GM21619 (cell line): ENCODE data around the gene PDGFRB.

Experiments
- ATAC-seq: cut with Tn5 transposase; IDR thresholded peaks from one replicate; pipeline ENCODE4 v1.9.1; 2021; ENCODE audit not compliant: unreplicated experiment

Gene PDGFRB

GRCh38 chr5:150118561-150119229 is 37.0 kb downstream of the PDGFRB start:
- ATAC-seq, result no peak

GRCh38 chr5:150117945-150118560 is 37.6 kb downstream of the PDGFRB start:
- ATAC-seq, result no peak

GRCh38 chr5:150116667-150117400 is 38.8 kb downstream of the PDGFRB start:
- ATAC-seq, result no peak

- no peak for ATAC-seq
These were observed 40.8 kb downstream of the PDGFRB start for GRCh38 chr5:150114773-150115408.

DNA sequence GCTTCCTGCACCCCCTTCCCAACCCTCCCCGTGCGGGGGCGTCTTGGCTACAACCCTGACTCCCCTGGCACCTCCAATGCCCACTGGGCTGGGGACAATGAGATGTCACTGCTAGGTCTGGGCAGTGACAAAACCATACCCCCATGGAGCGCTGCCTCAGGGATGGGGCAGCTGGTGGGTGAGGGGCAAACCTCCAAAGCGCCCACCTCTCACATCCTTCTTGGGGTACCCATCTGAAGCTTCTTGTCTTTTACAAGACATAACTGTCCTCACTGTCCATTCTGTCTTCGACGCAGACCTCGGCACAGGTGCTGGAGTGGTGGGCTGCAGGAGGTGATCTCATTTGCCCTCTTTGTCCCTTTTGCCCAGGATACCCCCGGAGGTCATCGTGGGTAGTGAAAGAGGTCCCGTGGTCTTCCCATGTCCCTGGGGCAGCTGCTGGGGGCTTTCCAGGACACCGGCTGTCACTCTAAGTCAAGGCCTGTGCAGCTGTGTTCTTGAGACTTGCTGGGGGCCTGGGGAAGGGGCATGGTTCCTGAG is 41.5 kb downstream of the PDGFRB start:
- ATAC-seq, result no peak

DNA sequence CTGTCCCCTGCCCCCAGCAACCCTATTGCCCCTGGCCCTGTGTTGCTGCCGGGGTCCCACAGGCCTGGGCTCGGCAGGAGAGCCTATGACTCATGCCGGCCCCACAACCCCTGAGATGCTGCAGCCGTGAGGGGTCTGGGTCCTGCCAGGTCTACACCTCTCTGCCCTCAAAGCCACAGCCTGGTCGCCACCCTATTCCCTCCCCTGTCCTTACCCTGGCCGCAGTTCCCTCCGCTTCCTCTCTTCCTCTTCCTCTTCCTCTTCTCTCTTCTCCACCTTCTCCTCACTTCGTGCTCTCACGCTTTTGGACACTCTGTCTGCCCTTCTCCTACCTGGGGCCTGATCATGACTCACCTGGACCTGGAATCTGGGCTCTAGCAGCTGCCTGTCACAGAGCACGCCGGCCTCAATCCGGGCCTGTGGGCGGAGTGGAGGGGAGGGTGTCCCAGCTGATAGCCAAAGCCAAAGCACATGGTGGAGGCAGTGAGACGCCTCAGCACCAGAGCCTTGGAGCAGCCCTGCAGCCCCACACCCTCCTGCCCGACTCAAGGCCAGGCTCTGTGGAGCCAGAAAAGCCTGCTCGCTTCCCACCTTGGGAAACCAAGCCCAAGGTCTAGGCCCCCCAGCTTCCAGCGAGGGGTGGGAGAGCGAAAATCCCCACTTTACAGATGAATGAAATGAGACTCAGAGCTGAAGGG is 42.4 kb downstream of the PDGFRB start:
- ATAC-seq, result no peak

DNA sequence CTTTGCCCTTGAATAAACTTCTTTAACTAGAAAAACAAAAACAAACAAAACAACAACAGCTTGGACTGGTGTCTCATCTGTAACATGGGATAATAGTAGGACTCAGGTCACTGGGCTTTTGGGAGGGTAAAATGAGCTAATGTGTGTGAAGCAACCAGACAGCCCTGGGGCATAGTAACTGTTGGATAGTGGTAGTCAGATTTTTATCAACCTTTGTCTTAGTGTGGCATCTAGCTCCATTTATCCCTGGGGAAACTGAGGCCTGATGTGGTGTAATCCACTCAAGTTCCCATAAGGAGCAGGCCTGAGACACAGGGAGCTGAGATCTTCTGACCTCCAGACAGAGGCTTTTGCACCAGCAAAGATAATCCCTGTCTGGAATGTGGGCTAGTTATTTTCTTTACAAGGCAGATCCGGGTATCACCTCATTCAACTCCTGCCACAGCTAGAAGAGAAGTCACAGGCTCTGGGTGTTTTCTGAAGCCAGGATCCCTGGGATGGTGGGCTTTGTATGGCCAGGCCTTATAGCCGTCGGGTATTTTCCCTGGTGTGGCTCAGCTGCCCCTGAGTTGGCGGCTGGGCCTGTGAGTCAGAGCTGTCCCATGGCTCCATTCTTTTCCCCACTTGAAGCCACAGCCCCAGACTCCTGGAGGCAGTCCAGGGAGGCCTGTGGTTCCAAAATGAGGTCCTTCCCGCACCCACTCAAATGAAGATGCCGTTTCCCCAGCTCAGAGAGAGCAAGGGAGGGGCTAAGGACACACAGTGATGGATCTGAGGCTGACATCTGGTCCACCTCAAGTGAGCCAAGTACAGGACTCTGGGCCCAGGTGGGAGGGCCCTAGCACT is 43.2 kb downstream of the PDGFRB start:
- ATAC-seq, result no peak

- no peak for ATAC-seq
These were observed 44.5 kb downstream of the PDGFRB start for GRCh38 chr5:150111122-150111521.

DNA sequence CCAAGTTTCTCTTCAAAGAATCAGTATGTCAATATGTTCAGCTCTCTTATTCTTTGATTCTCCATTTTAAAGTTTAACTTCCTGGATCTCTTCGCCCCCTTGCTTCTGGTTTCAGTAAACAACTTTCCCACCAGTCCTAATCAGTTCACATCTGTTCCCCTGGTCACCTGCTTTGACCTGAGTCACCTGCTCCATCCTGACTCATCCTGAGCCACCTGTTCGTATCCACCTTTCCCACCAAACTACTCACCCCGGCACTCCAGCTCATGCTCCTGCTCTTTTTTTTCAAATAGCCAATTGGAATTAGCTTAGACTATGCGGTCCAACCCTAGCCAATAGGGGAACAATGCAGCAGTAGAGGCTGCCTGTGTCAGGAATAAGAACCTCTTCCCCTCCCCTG is 45.7 kb downstream of the PDGFRB start:
- ATAC-seq, result no peak

GRCh38 chr5:150108711-150109514 is 46.7 kb downstream of the PDGFRB start:
- ATAC-seq, result no peak

GRCh38 chr5:150107909-150108447 is 47.7 kb downstream of the PDGFRB start:
- ATAC-seq, result no peak

- no peak for ATAC-seq
These were observed 48.8 kb downstream of the PDGFRB start for GRCh38 chr5:150106674-150107426.

DNA sequence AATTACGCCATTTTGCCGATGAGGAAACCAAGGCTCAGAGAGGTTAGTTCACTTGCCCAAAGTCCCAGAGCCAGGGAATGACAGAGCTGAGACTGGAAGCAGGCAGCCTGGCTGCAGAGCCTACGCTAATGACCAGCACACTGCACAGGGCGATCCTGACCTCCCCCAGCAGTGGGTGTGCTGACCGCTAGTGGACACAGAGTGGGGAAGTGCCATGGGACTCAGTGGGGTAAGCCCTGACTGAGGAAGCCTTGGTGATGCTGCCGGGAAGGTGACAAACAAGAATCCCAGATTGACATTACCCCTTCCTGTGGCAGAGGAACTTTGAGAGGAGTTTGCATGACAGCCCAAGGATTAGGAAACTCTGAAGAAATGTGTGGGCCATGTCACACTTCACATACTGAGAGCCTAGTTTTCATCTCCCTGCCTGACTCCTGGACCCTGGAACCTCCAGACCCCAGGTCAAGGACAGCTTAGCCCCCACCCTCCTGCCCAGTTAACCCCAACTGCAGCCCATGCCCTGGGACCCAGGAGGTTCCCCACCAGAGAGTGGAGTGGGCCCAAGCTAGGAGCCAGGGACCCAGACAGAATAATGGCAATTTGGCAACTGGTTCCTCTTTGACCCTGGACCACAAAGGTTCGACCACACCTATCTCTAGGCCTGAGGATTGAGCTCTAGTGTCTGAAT is 49.6 kb downstream of the PDGFRB start:
- ATAC-seq, result no peak

GRCh38 chr5:150104550-150104870 is 51.1 kb downstream of the PDGFRB start:
- ATAC-seq, result no peak

DNA sequence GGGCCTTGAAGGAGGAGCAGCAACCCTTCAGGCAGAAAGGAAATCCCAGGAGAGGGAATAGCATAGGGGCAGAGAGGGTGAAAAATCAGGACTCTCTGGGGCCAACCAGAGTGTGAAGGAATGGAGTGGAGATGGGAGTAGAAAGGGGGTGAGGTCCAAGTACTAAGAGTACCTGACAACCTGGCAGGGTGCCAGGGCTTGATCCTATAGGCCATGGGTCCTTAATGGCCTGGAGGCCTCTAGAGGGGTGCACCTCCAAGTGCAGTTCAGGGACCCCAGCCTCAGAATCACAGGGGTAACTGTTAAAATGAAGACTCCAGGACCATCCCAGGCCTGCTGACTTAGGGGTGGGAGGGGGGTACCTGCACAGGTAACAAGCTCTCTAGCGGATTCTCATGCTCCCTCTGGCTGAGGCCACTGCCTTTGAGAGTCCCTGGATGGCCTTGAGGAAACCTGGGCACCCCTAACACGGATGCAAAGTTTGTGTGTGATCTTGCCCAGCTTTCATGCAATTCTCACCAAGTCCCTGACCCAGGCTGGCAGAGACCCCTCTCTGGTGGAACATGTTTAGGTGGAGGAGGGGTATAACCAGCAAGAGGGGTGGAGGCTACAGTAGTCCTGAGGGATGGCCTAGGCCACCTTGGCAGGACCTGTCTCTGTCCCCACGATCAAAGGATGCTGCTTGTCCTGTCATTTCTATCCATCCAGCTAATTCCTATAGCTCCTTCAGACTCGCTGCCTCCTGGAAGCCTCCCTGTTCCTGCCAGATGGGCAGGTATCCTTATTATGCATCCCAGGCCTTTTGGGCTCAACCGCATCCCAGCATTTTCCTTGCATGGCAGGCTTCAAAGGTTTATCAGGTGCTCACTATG is 51.7 kb downstream of the PDGFRB start:
- no peak for ATAC-seq

- no peak for ATAC-seq
These were observed 54.6 kb downstream of the PDGFRB start for GRCh38 chr5:150101023-150101422.

- no peak for ATAC-seq
These were observed 58.5 kb downstream of the PDGFRB start for GRCh38 chr5:150097152-150097551.
